Measurements from ENCODE around the gene PBX3. TPM values are rescaled to one million over a fixed set of nuclear protein-coding genes. Genes with fewer than 3 reads are reported as not detected.

PBX3 gene
- total RNA-seq, 4 donors from 2014 or later = 14.1 to 31.1 (median 21.6) TPM

GRCh38 chr9:125956102-125956501, 208.9 kb downstream of the PBX3 start:
- DNase-seq (ENCODE audit: low spot score in 2 of 2) = no peak
- WGBS, 2 donors = 92 to 93% methylated on average over 5 of the region's 5 CpGs
- no peak overlapping the region for H3K4me3 ChIP-seq (ENCODE audit: low read depth, poor library complexity, severe bottlenecking)
- TF ChIP-seq POLR2A (IDR thresholded peaks at IDR 0.05) (no peak), CTCF (IDR thresholded peaks at IDR 0.05) (no peak)
- intact Hi-C loops (cut with DNase I; ENCODE audit: low total_unique reads) = no loop called here

- intact Hi-C loops (cut with DNase I; ENCODE audit: low total_unique reads) = no loop called here
- TF ChIP-seq CTCF (IDR thresholded peaks at IDR 0.05) (no peak), POLR2A (IDR thresholded peaks at IDR 0.05) (no peak)
- no peak overlapping the region for H3K4me3 ChIP-seq (ENCODE audit: low read depth, poor library complexity, severe bottlenecking)
- WGBS, 2 donors = 90 to 91% methylated on average over 3 of the region's 3 CpGs
- no peak for DNase-seq (ENCODE audit: low spot score in 2 of 2)
These were observed 212.1 kb downstream of the PBX3 start for GRCh38 chr9:125959315-125959714.

GRCh38 chr9:125959951-125960619, 212.9 kb downstream of the PBX3 start:
- intact Hi-C loops (cut with DNase I; ENCODE audit: low total_unique reads) = no loop called here
- no peak overlapping the region for H3K4me3 ChIP-seq (ENCODE audit: low read depth, poor library complexity, severe bottlenecking)
- TF ChIP-seq CTCF (IDR thresholded peaks at IDR 0.05) (no peak), POLR2A (IDR thresholded peaks at IDR 0.05) (no peak)
- 65 to 70% methylated on average over 6 of the region's 6 CpGs for WGBS, 2 donors
- DNase-seq (ENCODE audit: low spot score in 2 of 2) = no peak

DNA sequence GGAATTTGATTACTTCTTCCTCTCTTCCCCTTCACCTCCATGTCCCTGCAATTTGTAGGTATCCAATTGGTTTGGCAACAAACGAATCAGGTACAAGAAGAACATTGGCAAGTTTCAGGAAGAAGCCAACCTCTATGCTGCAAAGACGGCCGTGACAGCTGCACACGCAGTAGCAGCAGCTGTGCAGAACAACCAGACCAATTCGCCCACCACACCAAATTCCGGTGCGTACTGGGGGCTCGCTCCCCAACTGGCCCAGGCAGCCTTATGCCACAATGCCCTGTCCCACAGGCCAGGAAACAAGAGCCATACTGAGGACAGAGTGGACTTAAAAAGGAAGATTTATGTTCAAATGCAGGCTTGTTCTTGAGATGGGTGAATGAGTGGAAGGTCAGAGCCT, 213.5 kb downstream of the PBX3 start:
- no peak overlapping the region for H3K4me3 ChIP-seq (ENCODE audit: low read depth, poor library complexity, severe bottlenecking)
- 91 to 93% methylated on average over 8 of the region's 8 CpGs for WGBS, 2 donors
- DNase-seq (ENCODE audit: low spot score in 2 of 2) = no peak
- TF ChIP-seq CTCF (IDR thresholded peaks at IDR 0.05) = no peak
- no peak for TF ChIP-seq POLR2A (IDR thresholded peaks at IDR 0.05)
- intact Hi-C loops (cut with DNase I; ENCODE audit: low total_unique reads) = no loop called here

DNA sequence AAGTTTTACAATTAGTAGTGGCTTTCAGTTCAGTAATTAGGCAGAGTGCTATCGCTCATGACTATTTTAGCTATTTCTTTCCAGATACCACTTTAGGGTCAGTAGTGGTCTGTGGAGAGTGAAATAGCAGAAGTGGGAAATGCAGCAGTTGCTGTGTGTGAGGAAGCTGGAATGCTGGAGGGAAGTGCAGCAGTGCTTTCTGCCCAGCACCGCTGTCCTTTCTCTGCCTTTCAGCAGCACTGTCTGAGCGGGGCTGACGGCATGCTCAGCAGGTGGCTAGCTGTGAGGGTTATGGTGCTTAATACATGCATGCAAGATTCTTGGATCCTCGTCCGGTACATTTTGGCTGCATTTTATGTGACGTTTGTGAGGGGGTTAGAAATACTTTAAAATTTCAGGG, 213.9 kb downstream of the PBX3 start:
- intact Hi-C loops (cut with DNase I; ENCODE audit: low total_unique reads) = no loop called here
- TF ChIP-seq CTCF (IDR thresholded peaks at IDR 0.05) = no peak
- TF ChIP-seq POLR2A (IDR thresholded peaks at IDR 0.05) = no peak
- DNase-seq (ENCODE audit: low spot score in 2 of 2) = no peak
- WGBS, 2 donors = 84 to 92% methylated on average over 7 of the region's 7 CpGs
- no peak overlapping the region for H3K4me3 ChIP-seq (ENCODE audit: low read depth, poor library complexity, severe bottlenecking)

GRCh38 chr9:125963932-125964331, 216.8 kb downstream of the PBX3 start:
- TF ChIP-seq CTCF (IDR thresholded peaks at IDR 0.05) (no peak), POLR2A (IDR thresholded peaks at IDR 0.05) (no peak)
- intact Hi-C loops (cut with DNase I; ENCODE audit: low total_unique reads) = no loop called here
- 54 to 64% methylated on average over 2 of the region's 2 CpGs for WGBS, 2 donors
- DNase-seq (ENCODE audit: low spot score in 2 of 2) = no peak
- no peak overlapping the region for H3K4me3 ChIP-seq (ENCODE audit: low read depth, poor library complexity, severe bottlenecking)

Data from lower leg skin (tissue), 4 donors.